SK-N-SH (cell line): Measurements from ENCODE around the gene GRIA1. TPM values are rescaled to one million over a fixed set of nuclear protein-coding genes. Genes with fewer than 3 reads are reported as not detected.
A peak's percentile ranks its signal among the peaks of the same experiment; 100 is the strongest.

ENCODE experiments used
- CTCF ChIA-PET: fragments of 300-600, 350-600 bp; formaldehyde crosslinking; extraction: SDS; loops from one replicate; lab custom pipeline; 2021; lab: Yijun Ruan, JAX
- POLR2A ChIA-PET: fragments of 350-600 bp; sonication (Branson Sonifier 250); formaldehyde crosslinking; extraction: SDS; loops from one replicate; lab custom pipeline; 2020; ENCODE audit warnings: antibody characterized with exemption, inconsistent platforms; lab: Yijun Ruan, JAX
- DNase-seq: peaks from one replicate; pipeline ENCODE4 v3.0.0; 2012
- H2AFZ ChIP-seq: fragments of 200-600 bp; sonication (generic); 2 replicates; pipeline ENCODE4 v1.8.1; 2016; ENCODE audit warnings: antibody characterized with exemption, mild to moderate bottlenecking, low read depth
- H3F3A ChIP-seq: fragments of 200-600 bp; sonication (generic); replicated peaks from 2 replicates; pipeline ENCODE3; 2016; ENCODE audit warnings: antibody characterized with exemption, mild to moderate bottlenecking; ENCODE audit not compliant: insufficient read depth
- H3K27ac ChIP-seq, 2 experiments: fragments of 200-500 bp in 1 of 2; fragments of 200-600 bp in 1 of 2; sonication (Bioruptor generic) in 1 of 2; sonication (generic), shearing (Covaris generic) in 1 of 2; 2 replicates each; pipeline versions ENCODE4 v1.5.1 to v1.6.1; 2014 to 2016; ENCODE audit warnings: low read depth in 2 of 2, inconsistent platforms in 1 of 2, low read length in 1 of 2, mild to moderate bottlenecking in 1 of 2, mixed read lengths in 1 of 2
- H3K27me3 ChIP-seq: fragments of 200-600 bp; sonication (generic), shearing (Covaris generic); 2 replicates; pipeline ENCODE4 v1.6.1; 2016; ENCODE audit warnings: mixed run types; ENCODE audit not compliant: insufficient read depth
- H3K36me3 ChIP-seq, 2 experiments: fragments of 200-500 bp in 1 of 2; fragments of 200-600 bp in 1 of 2; sonication (Bioruptor generic) in 1 of 2; sonication (generic) in 1 of 2; replicated peaks in 1 of 2; 2 replicates each; pipeline versions ENCODE3 to v1.5.1; 2014 to 2016; ENCODE audit warnings: low read length in 1 of 2, mild to moderate bottlenecking in 1 of 2; ENCODE audit not compliant: insufficient read depth in 2 of 2, control insufficient read depth in 1 of 2
- H3K4me1 ChIP-seq, 2 experiments: fragments of 200-500 bp in 1 of 2; fragments of 200-600 bp in 1 of 2; sonication (Bioruptor generic) in 1 of 2; sonication (generic), shearing (Covaris generic) in 1 of 2; 2 replicates each; pipeline versions ENCODE4 v1.5.1 to v1.6.1; 2014 to 2016; ENCODE audit warnings: low read depth in 1 of 2, low read length in 1 of 2, mixed run types in 1 of 2; ENCODE audit not compliant: insufficient read depth in 2 of 2, control insufficient read depth in 1 of 2
- H3K4me2 ChIP-seq: fragments of 200-600 bp; sonication (generic), shearing (Covaris generic); 2 replicates; pipeline ENCODE4 v1.6.1; 2017; ENCODE audit warnings: mixed run types
- H3K4me3 ChIP-seq, 2 experiments: fragments of 200-500 bp in 1 of 2; fragments of 200-600 bp in 1 of 2; sonication (Bioruptor generic) in 1 of 2; sonication (generic), shearing (Covaris generic) in 1 of 2; 2 replicates each; pipeline versions ENCODE4 v1.5.1 to v1.8.1; 2014 to 2016; ENCODE audit warnings: low read depth in 2 of 2, inconsistent platforms in 1 of 2, low read length in 1 of 2, mild to moderate bottlenecking in 1 of 2, mixed read lengths in 1 of 2, moderate library complexity in 1 of 2
- H3K79me2 ChIP-seq: fragments of 200-600 bp; sonication (generic); 2 replicates; pipeline ENCODE4 v1.8.1; 2017; ENCODE audit warnings: mild to moderate bottlenecking; ENCODE audit not compliant: insufficient read depth
- H3K9ac ChIP-seq: fragments of 200-600 bp; sonication (generic); 2 replicates; pipeline ENCODE4 v1.6.1; 2017; ENCODE audit warnings: mixed run types
- H3K9me2 ChIP-seq: fragments of 200-600 bp; sonication (generic); 2 replicates; pipeline ENCODE4 v1.6.1; 2017; ENCODE audit warnings: mixed run types
- H3K9me3 ChIP-seq: fragments of 200-600 bp; sonication (generic); 2 replicates; pipeline ENCODE4 v1.6.1; 2017; ENCODE audit warnings: mixed run types, mild to moderate bottlenecking, moderate library complexity
- H4K20me1 ChIP-seq: fragments of 200-600 bp; sonication (generic); 2 replicates; pipeline ENCODE4 v1.6.1; 2017; ENCODE audit warnings: mild to moderate bottlenecking, mixed run types; ENCODE audit not compliant: insufficient read depth
- FOSL2 ChIP-seq: IDR thresholded peaks from 2 replicates; pipeline ENCODE4 v1.4.0; 2012; ENCODE audit warnings: low read depth, mild to moderate bottlenecking, moderate library complexity, borderline replicate concordance
- FOXJ3 ChIP-seq: sonication (generic); formaldehyde crosslinking; IDR thresholded peaks from 2 replicates; pipeline ENCODE4 v1.5.1; 2020; ENCODE audit warnings: mild to moderate bottlenecking, missing genetic modification reagents
- FOXM1 ChIP-seq: IDR thresholded peaks from 2 replicates; pipeline ENCODE4 v1.4.0; 2012; ENCODE audit warnings: low read depth, mild to moderate bottlenecking
- GABPA ChIP-seq: IDR thresholded peaks from 2 replicates; pipeline ENCODE4 v1.4.0; 2012; ENCODE audit warnings: low read depth, mild to moderate bottlenecking
- GATA2 ChIP-seq: sonication (generic); formaldehyde crosslinking; IDR thresholded peaks from 2 replicates; pipeline ENCODE4 v1.5.0; 2020; ENCODE audit warnings: mild to moderate bottlenecking, missing genetic modification reagents
- IRF3 ChIP-seq: fragments of 150-350 bp; IDR thresholded peaks from 2 replicates; pipeline ENCODE4 v1.6.1; 2016; ENCODE audit warnings: mild to moderate bottlenecking, low read depth, low read length
- JUND ChIP-seq: IDR thresholded peaks from 2 replicates; pipeline ENCODE4 v1.4.0; 2012
- POLR2AphosphoS5 ChIP-seq: IDR thresholded peaks from 2 replicates; pipeline ENCODE4 v1.6.1; 2012; ENCODE audit warnings: low read depth, low read length
- REST ChIP-seq: IDR thresholded peaks from 2 replicates; pipeline ENCODE4 v1.6.1; 2012; ENCODE audit warnings: mild to moderate bottlenecking, low read depth, low read length, moderate library complexity
- SMC3 ChIP-seq: IDR thresholded peaks from 2 replicates; pipeline ENCODE4 v1.6.1; 2012; ENCODE audit warnings: low read depth, low read length, improper control_type of control experiment
- TCF12 ChIP-seq: IDR thresholded peaks from 2 replicates; pipeline ENCODE4 v1.4.0; 2012
- USF1 ChIP-seq: IDR thresholded peaks from 2 replicates; pipeline ENCODE4 v1.4.0; 2012; ENCODE audit warnings: low read depth, borderline replicate concordance
- YY1 ChIP-seq: IDR thresholded peaks from 2 replicates; pipeline ENCODE4 v1.4.0; 2012; ENCODE audit warnings: low read depth, mild to moderate bottlenecking
- WGBS: methylation state at CpG from one replicate; pipeline ENCODE4 v1.1.6; 2017; ENCODE audit warnings: low lambda C conversion rate; 5-methylcytosine and 5-hydroxymethylcytosine counted together
- polyA plus RNA-seq, 3 experiments: library from polyadenylated mRNA; depleted of rRNA; stranded (reverse); fragments of >200 nt; gene quantifications; 2 replicates each; pipeline ENCODE4 v1.2.3, GENCODE V29; 2012
- TF ChIP-seq, protein P1 (sequence below): IDR thresholded peaks from 2 replicates; pipeline ENCODE4 v1.4.0; 2012; ENCODE audit warnings: low read depth, borderline replicate concordance
- TF ChIP-seq, protein P2 (sequence below): fragments of 150-350 bp; IDR thresholded peaks from 2 replicates; pipeline ENCODE4 v1.6.1; 2017; ENCODE audit warnings: antibody characterized with exemption, low read length, low read depth, borderline replicate concordance
- TF ChIP-seq, protein P3 (sequence below): IDR thresholded peaks from 2 replicates; pipeline ENCODE4; 2012

GRIA1 gene
- polyA plus RNA-seq, 1 of the 3 experiments (the other 2 are of a cell fraction), result 0.35 TPM

- H2AFZ ChIP-seq, result no peak overlapping the region
- CTCF ChIA-PET, result interaction anchor here (1.3 kb wide), 1 partner anchor 16 kb away, joined by 3 read pairs; no protein-coding TSS in a partner anchor
- TF ChIP-seq JUND, result no peak
- peak; percentile 42; the same call in 1 of the 2 replicates for TF ChIP-seq GATA2 (CRISPR knock-in tag)
- no peak for TF ChIP-seq TCF12
- no peak for TF ChIP-seq GABPA
- TF ChIP-seq POLR2AphosphoS5, result no peak
- H3K27ac ChIP-seq, result no peak overlapping the region
- H3K9me2 ChIP-seq, result no peaks in the 10 kb centered on the region
- H3K4me3 ChIP-seq, result no peak overlapping the region
- no peaks in the 10 kb centered on the region for H3K27me3 ChIP-seq
- no peaks in the 10 kb centered on the region for H3F3A ChIP-seq
- no peak for DNase-seq
- H3K9ac ChIP-seq, result no peak overlapping the region
- POLR2A ChIA-PET, result no interaction called here
- 62% methylated on average over 4 of the region's 4 CpGs for WGBS
- no peaks in the 10 kb centered on the region for H3K9me3 ChIP-seq
- no peak overlapping the region for H3K4me2 ChIP-seq
- H3K36me3 ChIP-seq, result no peaks in the 10 kb centered on the region
- no peaks in the 10 kb centered on the region for H3K79me2 ChIP-seq
- no peaks in the 10 kb centered on the region for H4K20me1 ChIP-seq
- H3K4me1 ChIP-seq, result peaks cover 0 to 15% of the 10 kb centered on the region in 2 experiments; a peak in 2 of 4 replicates
Observed at GRCh38 chr5:153767221-153768188, 277.0 kb downstream of the GRIA1 start.

DNA sequence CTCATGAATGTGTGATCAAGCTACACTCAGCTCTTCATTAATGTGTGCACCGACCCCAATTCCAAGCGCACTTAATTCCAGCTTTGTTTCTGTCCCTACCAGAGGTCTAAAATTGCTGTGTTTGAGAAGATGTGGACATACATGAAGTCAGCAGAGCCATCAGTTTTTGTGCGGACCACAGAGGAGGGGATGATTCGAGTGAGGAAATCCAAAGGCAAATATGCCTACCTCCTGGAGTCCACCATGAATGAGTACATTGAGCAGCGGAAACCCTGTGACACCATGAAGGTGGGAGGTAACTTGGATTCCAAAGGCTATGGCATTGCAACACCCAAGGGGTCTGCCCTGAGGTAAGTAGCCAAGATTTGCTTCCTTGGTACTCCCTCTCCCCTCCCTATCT, 279.6 kb downstream of the GRIA1 start:
- CTCF ChIA-PET, result no interaction called here
- H3K4me1 ChIP-seq, result peaks cover 0 to 15% of the 10 kb centered on the region in 2 experiments; a peak in 2 of 4 replicates
- POLR2A ChIA-PET, result no interaction called here
- WGBS, result 79% methylated on average over 5 of the region's 5 CpGs
- H3K27ac ChIP-seq, result no peak overlapping the region
- H3K36me3 ChIP-seq, result no peaks in the 10 kb centered on the region
- H3K9me3 ChIP-seq, result no peaks in the 10 kb centered on the region
- DNase-seq, result no peak
- H3K4me2 ChIP-seq, result no peak overlapping the region
- no peaks in the 10 kb centered on the region for H3K79me2 ChIP-seq
- no peak overlapping the region for H3K4me3 ChIP-seq
- no peak overlapping the region for H2AFZ ChIP-seq
- H3K9ac ChIP-seq, result no peak overlapping the region
- no peaks in the 10 kb centered on the region for H3K27me3 ChIP-seq
- H4K20me1 ChIP-seq, result no peaks in the 10 kb centered on the region
- no peaks in the 10 kb centered on the region for H3K9me2 ChIP-seq
- no peaks in the 10 kb centered on the region for H3F3A ChIP-seq
- TF ChIP-seq USF1 (no peak), GABPA (no peak), REST (no peak), FOXJ3 (no peak), FOXM1 (no peak), IRF3 (no peak), SMC3 (no peak), YY1 (no peak), FOSL2 (no peak), TCF12 (no peak)
- TF ChIP-seq, protein P1, sequence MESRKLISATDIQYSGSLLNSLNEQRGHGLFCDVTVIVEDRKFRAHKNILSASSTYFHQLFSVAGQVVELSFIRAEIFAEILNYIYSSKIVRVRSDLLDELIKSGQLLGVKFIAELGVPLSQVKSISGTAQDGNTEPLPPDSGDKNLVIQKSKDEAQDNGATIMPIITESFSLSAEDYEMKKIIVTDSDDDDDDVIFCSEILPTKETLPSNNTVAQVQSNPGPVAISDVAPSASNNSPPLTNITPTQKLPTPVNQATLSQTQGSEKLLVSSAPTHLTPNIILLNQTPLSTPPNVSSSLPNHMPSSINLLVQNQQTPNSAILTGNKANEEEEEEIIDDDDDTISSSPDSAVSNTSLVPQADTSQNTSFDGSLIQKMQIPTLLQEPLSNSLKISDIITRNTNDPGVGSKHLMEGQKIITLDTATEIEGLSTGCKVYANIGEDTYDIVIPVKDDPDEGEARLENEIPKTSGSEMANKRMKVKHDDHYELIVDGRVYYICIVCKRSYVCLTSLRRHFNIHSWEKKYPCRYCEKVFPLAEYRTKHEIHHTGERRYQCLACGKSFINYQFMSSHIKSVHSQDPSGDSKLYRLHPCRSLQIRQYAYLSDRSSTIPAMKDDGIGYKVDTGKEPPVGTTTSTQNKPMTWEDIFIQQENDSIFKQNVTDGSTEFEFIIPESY, result no peak
- TF ChIP-seq, protein P2, sequence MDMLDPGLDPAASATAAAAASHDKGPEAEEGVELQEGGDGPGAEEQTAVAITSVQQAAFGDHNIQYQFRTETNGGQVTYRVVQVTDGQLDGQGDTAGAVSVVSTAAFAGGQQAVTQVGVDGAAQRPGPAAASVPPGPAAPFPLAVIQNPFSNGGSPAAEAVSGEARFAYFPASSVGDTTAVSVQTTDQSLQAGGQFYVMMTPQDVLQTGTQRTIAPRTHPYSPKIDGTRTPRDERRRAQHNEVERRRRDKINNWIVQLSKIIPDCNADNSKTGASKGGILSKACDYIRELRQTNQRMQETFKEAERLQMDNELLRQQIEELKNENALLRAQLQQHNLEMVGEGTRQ, result no peak
- TF ChIP-seq, protein P3, sequence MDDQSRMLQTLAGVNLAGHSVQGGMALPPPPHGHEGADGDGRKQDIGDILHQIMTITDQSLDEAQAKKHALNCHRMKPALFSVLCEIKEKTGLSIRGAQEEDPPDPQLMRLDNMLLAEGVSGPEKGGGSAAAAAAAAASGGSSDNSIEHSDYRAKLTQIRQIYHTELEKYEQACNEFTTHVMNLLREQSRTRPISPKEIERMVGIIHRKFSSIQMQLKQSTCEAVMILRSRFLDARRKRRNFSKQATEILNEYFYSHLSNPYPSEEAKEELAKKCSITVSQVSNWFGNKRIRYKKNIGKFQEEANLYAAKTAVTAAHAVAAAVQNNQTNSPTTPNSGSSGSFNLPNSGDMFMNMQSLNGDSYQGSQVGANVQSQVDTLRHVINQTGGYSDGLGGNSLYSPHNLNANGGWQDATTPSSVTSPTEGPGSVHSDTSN, result no peak
